Endothelial cell of umbilical vein (primary cell): ENCODE data around the gene LSM2. TPM values are rescaled to one million over a fixed set of nuclear protein-coding genes. Genes with fewer than 3 reads are reported as not detected.

ENCODE experiments used
- BruUV-seq: library from RNA; stranded (reverse); fragments of 400-500 nt; replicated peaks from 2 replicates; lab custom pipeline; 2021; lab: Mats Ljungman, UMichigan
- CTCF ChIA-PET: fragments of 300-600, 350-600 bp; sonication (Branson Sonifier 250); formaldehyde crosslinking; loops from one replicate; lab custom pipeline; 2021; ENCODE audit warnings: antibody characterized with exemption, inconsistent platforms; lab: Charles Lee
- POLR2A ChIA-PET: fragments of 300-600, 350-600 bp; sonication (Branson Sonifier 250); formaldehyde crosslinking; loops from one replicate; lab custom pipeline; 2021; ENCODE audit warnings: antibody characterized with exemption, inconsistent platforms; lab: Charles Lee
- DNase-seq: peaks from one replicate; pipeline ENCODE4 v3.0.0-alpha.2; 2011; ENCODE audit warnings: low read depth, low spot score
- FAIRE-seq: peaks from 2 replicates; lab custom pipeline; 2011; peaks lifted over from hg19 to GRCh38; lab: Jason Lieb, UNC
- H2AFZ ChIP-seq: 2 replicates; pipeline ENCODE4 v1.6.0; 2012; ENCODE audit warnings: low read depth, low read length, control low read depth, inconsistent platforms
- H3K27ac ChIP-seq: 2 replicates; pipeline ENCODE4 v1.5.1; 2011; ENCODE audit warnings: low read depth, mild to moderate bottlenecking, control low read depth, low read length, moderate library complexity; ENCODE audit not compliant: insufficient read depth
- H3K27me3 ChIP-seq, 2 experiments: 2 replicates each; pipeline versions ENCODE4 v1.6.0 to v1.6.1; 2011; ENCODE audit warnings: low read length in 2 of 2, mixed read lengths in 1 of 2; ENCODE audit not compliant: control insufficient read depth in 2 of 2, insufficient read depth in 2 of 2
- H3K36me3 ChIP-seq, 2 experiments: 2 replicates in 1 of 2; 3 replicates in 1 of 2; pipeline ENCODE4 v1.5.1; 2011; ENCODE audit warnings: low read length in 2 of 2, mild to moderate bottlenecking in 1 of 2, moderate library complexity in 1 of 2; ENCODE audit not compliant: control insufficient read depth in 2 of 2, insufficient read depth in 2 of 2; ENCODE audit errors: extremely low read depth in 1 of 2
- H3K4me1 ChIP-seq: 3 replicates; pipeline ENCODE4 v1.5.1; 2011; ENCODE audit warnings: mild to moderate bottlenecking, low read length; ENCODE audit not compliant: control insufficient read depth, insufficient read depth; ENCODE audit errors: extremely low read depth
- H3K4me2 ChIP-seq: 2 replicates; pipeline ENCODE4 v1.6.1; 2011; ENCODE audit warnings: low read length, control low read depth, mixed read lengths; ENCODE audit not compliant: insufficient read depth
- H3K4me3 ChIP-seq, 3 experiments: fragments of 200-600 bp in 1 of 3; sonication (generic), shearing (Covaris generic) in 1 of 3; replicated peaks in 1 of 3; 2 replicates each; pipeline ENCODE4 v1.5.1; 2011 to 2016; ENCODE audit warnings: control low read depth in 3 of 3, low read length in 3 of 3, mild to moderate bottlenecking in 2 of 3, inconsistent platforms in 1 of 3, low read depth in 1 of 3, moderate library complexity in 1 of 3; ENCODE audit not compliant: insufficient read depth in 1 of 3
- H3K79me2 ChIP-seq: 2 replicates; pipeline ENCODE4 v1.6.0; 2012; ENCODE audit warnings: low read length, inconsistent platforms; ENCODE audit not compliant: control insufficient read depth, insufficient read depth
- H3K9ac ChIP-seq: replicated peaks from 2 replicates; pipeline ENCODE3; 2011; ENCODE audit warnings: low read length, control low read depth; ENCODE audit not compliant: insufficient read depth; ENCODE audit errors: extremely low read depth
- H3K9me1 ChIP-seq: replicated peaks from 3 replicates; pipeline ENCODE4 v1.6.0; 2011; ENCODE audit warnings: mild to moderate bottlenecking, low read length; ENCODE audit not compliant: control insufficient read depth, insufficient read depth; ENCODE audit errors: extremely low read depth
- H3K9me3 ChIP-seq: replicated peaks from 2 replicates; pipeline ENCODE4 v1.5.1; 2012; ENCODE audit warnings: low read length, inconsistent platforms; ENCODE audit not compliant: control insufficient read depth, insufficient read depth
- H4K20me1 ChIP-seq: replicated peaks from 2 replicates; pipeline ENCODE3; 2011; ENCODE audit warnings: mild to moderate bottlenecking, low read length; ENCODE audit not compliant: control insufficient read depth, insufficient read depth; ENCODE audit errors: extremely low read depth
- EZH2 ChIP-seq: IDR thresholded peaks from 2 replicates; pipeline ENCODE4 v1.6.1; 2012; ENCODE audit warnings: borderline replicate concordance, low read depth, mild to moderate bottlenecking, moderate library complexity, low read length, inconsistent platforms; ENCODE audit not compliant: severe bottlenecking
- dilution Hi-C: fragments of 300-500 bp; cut with MboI; formaldehyde crosslinking; loops from one replicate; pipeline ENCODE4 v1.15.0; 2019; ENCODE audit warnings: low sequenced_read_pairs; ENCODE audit not compliant: extremely low pct_ligation_motif_present
- intact Hi-C: fragments of 100-400 bp; cut with micrococcal nuclease; formaldehyde crosslinking; loops from one replicate; pipeline ENCODE4 v1.10.0; 2022
- polyA plus RNA-seq, 4 experiments: library from polyadenylated mRNA; depleted of rRNA in 3 of 4; stranded (reverse) in 3 of 4; unstranded in 1 of 4; fragments of >200 nt; gene quantifications; 2 replicates each; pipeline versions ENCODE4 v1.2.1 to v1.2.3, GENCODE V29; 2011 to 2012; ENCODE audit warnings: missing spikeins in 1 of 4
- total RNA-seq: library from RNA; stranded (reverse); gene quantifications from 2 replicates; pipeline ENCODE4 v1.2.3, GENCODE V29; 2021
- TF ChIP-seq, protein P1 (sequence below): IDR thresholded peaks from 2 replicates; pipeline ENCODE4 v1.6.1; 2011; ENCODE audit not compliant: insufficient read depth, insufficient read length

Gene LSM2
- total and polyA plus RNA-seq, 2 donors (not counting 3 experiments of a cell fraction or from before 2014, with no cell fraction given): 78.1 to 86.0 TPM

GRCh38 chr6:31775633-31776484 lies 30.9 kb downstream of the LSM2 start:
- Histone ChIP-seq H3K9me1 (no peaks in the 10 kb centered on the region), H2AFZ (no peak overlapping the region), H3K4me3 (no peak overlapping the region), H4K20me1 (no peaks in the 10 kb centered on the region), H3K9ac (no peak overlapping the region), H3K27me3 (no peaks in the 10 kb centered on the region), H3K79me2 (no peaks in the 10 kb centered on the region), H3K36me3 (peaks cover 0 to 20% of the 10 kb centered on the region in 2 experiments), H3K9me3 (no peaks in the 10 kb centered on the region), H3K4me2 (no peak overlapping the region), H3K27ac (no peak overlapping the region), H3K4me1 (peaks cover 4% of the 10 kb centered on the region)
- BruUV-seq: no TSS peak
- CTCF ChIA-PET: interaction anchor here (4.2 to 6.6 kb wide), 2 partner anchors 16 to 55 kb away, joined by 61 to 71 read pairs; no protein-coding TSS in a partner anchor
- TF ChIP-seq EZH2: no peak
- TF ChIP-seq, protein P1, sequence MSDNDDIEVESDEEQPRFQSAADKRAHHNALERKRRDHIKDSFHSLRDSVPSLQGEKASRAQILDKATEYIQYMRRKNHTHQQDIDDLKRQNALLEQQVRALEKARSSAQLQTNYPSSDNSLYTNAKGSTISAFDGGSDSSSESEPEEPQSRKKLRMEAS: no peak
- dilution Hi-C loops (no loop called here), intact Hi-C loops (no loop called here)
- no peak for FAIRE-seq
- POLR2A ChIA-PET: no interaction called here
- DNase-seq: no peak

- no peak for TF ChIP-seq EZH2
- TF ChIP-seq, protein P1: no peak
- FAIRE-seq (no peak), DNase-seq (no peak)
- H3K9me1 ChIP-seq: no peaks in the 10 kb centered on the region
- no peaks in the 10 kb centered on the region for H3K79me2 ChIP-seq
- no peak overlapping the region for H3K9ac ChIP-seq
- H3K4me1 ChIP-seq: peaks cover 4% of the 10 kb centered on the region
- peaks cover 0 to 14% of the 10 kb centered on the region in 2 experiments for H3K36me3 ChIP-seq
- H3K4me2 ChIP-seq: no peak overlapping the region
- no TSS peak for BruUV-seq
- H3K9me3 ChIP-seq: no peaks in the 10 kb centered on the region
- ChIA-PET POLR2A (no interaction called here), CTCF (interaction anchor here (1.0 to 6.6 kb wide), 3 partner anchors 9 to 56 kb away, joined by 3 to 71 read pairs (median 61); no protein-coding TSS in a partner anchor)
- no peak overlapping the region for H2AFZ ChIP-seq
- intact Hi-C loops: no loop called here
- no peaks in the 10 kb centered on the region for H3K27me3 ChIP-seq
- no peak overlapping the region for H3K27ac ChIP-seq
- dilution Hi-C loops: no loop called here
- H4K20me1 ChIP-seq: no peaks in the 10 kb centered on the region
- no peak overlapping the region for H3K4me3 ChIP-seq
These were observed 31.6 kb downstream of the LSM2 start for GRCh38 chr6:31775184-31775583.
